Measurements from ENCODE around the gene GGA2.
"Not testable (repeated sequence)": the region's sequence is repeated elsewhere in the genome, so short reads cannot be mapped to it uniquely, and the experiment has no call there.

The GGA2 gene

GRCh38 chr16:23510164-23510914, at the start of gene GGA2:
GGA2 (minus strand) TSS chr16:23510494; CDS start chr16:23510411, 83 bp downstream.
- Mint-ChIP-seq H3K27ac (peak within 1 kb of the TSS; percentile 88), H3K27me3 (no peaks in the 10 kb centered on the region), H3K9me3 (peaks cover 4% of the 10 kb centered on the region), H3K4me1 (ENCODE audit: low read depth) (peaks cover 61% of the 10 kb centered on the region), H3K4me3 (peak within 1 kb of the TSS; percentile 86), H3K36me3 (ENCODE audit: low read depth) (peaks cover 32% of the 10 kb centered on the region)

GRCh38 chr16:23557779-23558702, 47.7 kb upstream of the GGA2 start:
- Mint-ChIP-seq H3K9me3 (no peaks in the 10 kb centered on the region), H3K4me3 (peak overlapping the region; percentile 88), H3K27me3 (no peaks in the 10 kb centered on the region), H3K36me3 (ENCODE audit: low read depth) (peaks cover 43% of the 10 kb centered on the region), H3K27ac (peak overlapping the region; percentile 96), H3K4me1 (ENCODE audit: low read depth) (peaks cover 40% of the 10 kb centered on the region)

GRCh38 chr16:23556881-23557778, 46.8 kb upstream of the GGA2 start, which contains the start of the genes EARS2 and UBFD1:
EARS2 (minus strand) TSS chr16:23557350; CDS start chr16:23557343, 7 bp downstream.
UBFD1 (plus strand) TSS chr16:23557727; CDS start chr16:23557743, 16 bp downstream.
- no peaks in the 10 kb centered on the region for H3K27me3 Mint-ChIP-seq
- H3K4me3 Mint-ChIP-seq = peak within 1 kb of the TSS; percentile 88
- H3K4me1 Mint-ChIP-seq (ENCODE audit: low read depth) = peaks cover 40% of the 10 kb centered on the region
- no peaks in the 10 kb centered on the region for H3K9me3 Mint-ChIP-seq
- H3K36me3 Mint-ChIP-seq (ENCODE audit: low read depth) = peaks cover 37% of the 10 kb centered on the region
- H3K27ac Mint-ChIP-seq = peak within 1 kb of the TSS; percentile 96

- no peaks in the 10 kb centered on the region for H3K9me3 Mint-ChIP-seq
- H3K4me3 Mint-ChIP-seq = no peak overlapping the region
- no peak overlapping the region for H3K27ac Mint-ChIP-seq
- H3K27me3 Mint-ChIP-seq = no peaks in the 10 kb centered on the region
- H3K36me3 Mint-ChIP-seq (ENCODE audit: low read depth) = peaks cover 41% of the 10 kb centered on the region
- peaks cover 31% of the 10 kb centered on the region for H3K4me1 Mint-ChIP-seq (ENCODE audit: low read depth)
Measured at GRCh38 chr16:23554536-23554935, 44.2 kb upstream of the GGA2 start.

GRCh38 chr16:23552161-23552560, 41.9 kb upstream of the GGA2 start:
- H3K27ac Mint-ChIP-seq = no peak overlapping the region
- H3K4me3 Mint-ChIP-seq = no peak overlapping the region
- H3K36me3 Mint-ChIP-seq (ENCODE audit: low read depth) = peaks cover 48% of the 10 kb centered on the region
- no peaks in the 10 kb centered on the region for H3K27me3 Mint-ChIP-seq
- H3K9me3 Mint-ChIP-seq = no peaks in the 10 kb centered on the region
- H3K4me1 Mint-ChIP-seq (ENCODE audit: low read depth) = peaks cover 18% of the 10 kb centered on the region

GRCh38 chr16:23549938-23550337, 39.6 kb upstream of the GGA2 start:
- no peak overlapping the region for H3K27ac Mint-ChIP-seq
- no peaks in the 10 kb centered on the region for H3K9me3 Mint-ChIP-seq
- H3K4me3 Mint-ChIP-seq = no peak overlapping the region
- peaks cover 4% of the 10 kb centered on the region for H3K4me1 Mint-ChIP-seq (ENCODE audit: low read depth)
- H3K36me3 Mint-ChIP-seq (ENCODE audit: low read depth) = peaks cover 48% of the 10 kb centered on the region
- no peaks in the 10 kb centered on the region for H3K27me3 Mint-ChIP-seq

GRCh38 chr16:23544436-23544835, 34.1 kb upstream of the GGA2 start:
- Mint-ChIP-seq H3K36me3 (ENCODE audit: low read depth) (peaks cover 49% of the 10 kb centered on the region), H3K9me3 (no peaks in the 10 kb centered on the region), H3K4me3 (no peak overlapping the region), H3K4me1 (ENCODE audit: low read depth) (peaks cover 3% of the 10 kb centered on the region), H3K27ac (no peak overlapping the region), H3K27me3 (no peaks in the 10 kb centered on the region)

GRCh38 chr16:23540817-23541178, 30.5 kb upstream of the GGA2 start:
- H3K36me3 Mint-ChIP-seq (ENCODE audit: low read depth) = peaks cover 53% of the 10 kb centered on the region
- H3K4me3 Mint-ChIP-seq, H3K9me3 Mint-ChIP-seq, H3K27ac Mint-ChIP-seq, H3K27me3 Mint-ChIP-seq: not testable (repeated sequence)
- peaks cover 13% of the 10 kb centered on the region for H3K4me1 Mint-ChIP-seq (ENCODE audit: low read depth)

- no peak overlapping the region for H3K4me3 Mint-ChIP-seq
- H3K36me3 Mint-ChIP-seq (ENCODE audit: low read depth) = peaks cover 58% of the 10 kb centered on the region
- peaks cover 13% of the 10 kb centered on the region for H3K4me1 Mint-ChIP-seq (ENCODE audit: low read depth)
- H3K9me3 Mint-ChIP-seq = no peaks in the 10 kb centered on the region
- no peak overlapping the region for H3K27ac Mint-ChIP-seq
- no peaks in the 10 kb centered on the region for H3K27me3 Mint-ChIP-seq
Measured at GRCh38 chr16:23539984-23540816, 29.9 kb upstream of the GGA2 start.

- no peak overlapping the region for H3K4me3 Mint-ChIP-seq
- H3K4me1 Mint-ChIP-seq (ENCODE audit: low read depth) = peaks cover 13% of the 10 kb centered on the region
- H3K27ac Mint-ChIP-seq = peak overlapping the region; percentile 81
- peaks cover 61% of the 10 kb centered on the region for H3K36me3 Mint-ChIP-seq (ENCODE audit: low read depth)
- no peaks in the 10 kb centered on the region for H3K27me3 Mint-ChIP-seq
- H3K9me3 Mint-ChIP-seq = no peaks in the 10 kb centered on the region
Measured at GRCh38 chr16:23538919-23539278, 28.6 kb upstream of the GGA2 start.

- Mint-ChIP-seq H3K27ac (no peak overlapping the region), H3K36me3 (ENCODE audit: low read depth) (peaks cover 64% of the 10 kb centered on the region), H3K9me3 (no peaks in the 10 kb centered on the region)
Measured at GRCh38 chr16:23537390-23537789, 27.1 kb upstream of the GGA2 start.

GRCh38 chr16:23535901-23536300, 25.6 kb upstream of the GGA2 start:
- no peaks in the 10 kb centered on the region for H3K27me3 Mint-ChIP-seq
- no peak overlapping the region for H3K27ac Mint-ChIP-seq
- H3K36me3 Mint-ChIP-seq (ENCODE audit: low read depth) = peaks cover 68% of the 10 kb centered on the region
- H3K4me1 Mint-ChIP-seq (ENCODE audit: low read depth) = peaks cover 13% of the 10 kb centered on the region
- no peaks in the 10 kb centered on the region for H3K9me3 Mint-ChIP-seq
- no peak overlapping the region for H3K4me3 Mint-ChIP-seq

More at GRCh38 chr16:23537390-23537789, 27.1 kb upstream of the GGA2 start:
- H3K4me3 Mint-ChIP-seq = no peak overlapping the region
- peaks cover 13% of the 10 kb centered on the region for H3K4me1 Mint-ChIP-seq (ENCODE audit: low read depth)
- no peaks in the 10 kb centered on the region for H3K27me3 Mint-ChIP-seq

- Mint-ChIP-seq H3K9me3 (no peaks in the 10 kb centered on the region), H3K4me1 (ENCODE audit: low read depth) (peaks cover 13% of the 10 kb centered on the region), H3K4me3 (no peak overlapping the region), H3K36me3 (ENCODE audit: low read depth) (peaks cover 64% of the 10 kb centered on the region), H3K27me3 (no peaks in the 10 kb centered on the region), H3K27ac (no peak overlapping the region)
Measured at GRCh38 chr16:23534868-23535860, 24.9 kb upstream of the GGA2 start.
